ENCODE measurements around the gene PHLPP1. TPM values are rescaled to one million over a fixed set of nuclear protein-coding genes. Genes with fewer than 3 reads are reported as not detected.

Gene PHLPP1
- total and polyA plus RNA-seq, 9 donors: 4.4 to 15.9 (median 12.0) TPM

GRCh38 chr18:62717925-62718800 is 2.8 kb downstream of the PHLPP1 start:
- H3K27me3 ChIP-seq: no peaks in the 10 kb centered on the region
- peak overlapping the region; percentile 59 for H3K4me3 ChIP-seq
- no peak for DNase-seq
- TF ChIP-seq EP300 (IDR thresholded peaks at IDR 0.05): no peak
- no peak for TF ChIP-seq CTCF (IDR thresholded peaks at IDR 0.05)
- TF ChIP-seq POLR2A (IDR thresholded peaks at IDR 0.05): no peak
- H3K27ac ChIP-seq: no peak overlapping the region
- peaks cover 1% of the 10 kb centered on the region for H3K4me1 ChIP-seq (ENCODE audit: insufficient read depth)
- H3K9me3 ChIP-seq: no peaks in the 10 kb centered on the region
- intact Hi-C loops (cut with DNase I): loop anchor here in 3 of 4 donors (5.0 to 10.0 kb wide), 4 partner anchors 133 to 717 kb away; partner anchors contain the start of gene ZCCHC2 (in 1 of the 3)
- no peaks in the 10 kb centered on the region for H3K36me3 ChIP-seq
- 58 to 63% (median 60%) methylated on average over 7 of the region's 7 CpGs for WGBS, 3 donors

GRCh38 chr18:62720048-62720447 is 4.7 kb downstream of the PHLPP1 start:
- no peak for TF ChIP-seq POLR2A (IDR thresholded peaks at IDR 0.05)
- TF ChIP-seq CTCF (IDR thresholded peaks at IDR 0.05): no peak
- TF ChIP-seq EP300 (IDR thresholded peaks at IDR 0.05): no peak
- H3K9me3 ChIP-seq: no peaks in the 10 kb centered on the region
- H3K27me3 ChIP-seq: no peaks in the 10 kb centered on the region
- no peaks in the 10 kb centered on the region for H3K36me3 ChIP-seq
- no peak overlapping the region for H3K4me3 ChIP-seq
- intact Hi-C loops (cut with DNase I): loop anchor here in 1 of 4 donors (10.0 kb wide), 1 partner anchor 75 kb away; no protein-coding TSS in a partner anchor
- H3K27ac ChIP-seq: no peak overlapping the region
- no peak for DNase-seq
- WGBS, 3 donors: 66 to 70% (median 67%) methylated on average over 4 of the region's 4 CpGs
- H3K4me1 ChIP-seq (ENCODE audit: insufficient read depth): peaks cover 4% of the 10 kb centered on the region

- no peaks in the 10 kb centered on the region for H3K36me3 ChIP-seq
- H3K4me3 ChIP-seq: no peak overlapping the region
- intact Hi-C loops (cut with DNase I): loop anchor here in 1 of 4 donors (10.0 kb wide), 1 partner anchor 74 kb away; no protein-coding TSS in a partner anchor
- no peak for DNase-seq
- H3K9me3 ChIP-seq: no peaks in the 10 kb centered on the region
- WGBS, 3 donors: 88 to 91% (median 90%) methylated on average over 12 of the region's 12 CpGs
- H3K27ac ChIP-seq: no peak overlapping the region
- H3K4me1 ChIP-seq (ENCODE audit: insufficient read depth): peaks cover 4% of the 10 kb centered on the region
- H3K27me3 ChIP-seq: no peaks in the 10 kb centered on the region
- TF ChIP-seq EP300 (IDR thresholded peaks at IDR 0.05): no peak
- TF ChIP-seq POLR2A (IDR thresholded peaks at IDR 0.05): no peak
- no peak for TF ChIP-seq CTCF (IDR thresholded peaks at IDR 0.05)
Measured at GRCh38 chr18:62720766-62721613, 5.6 kb downstream of the PHLPP1 start.

Measured in ovary (tissue), 9 donors.